D721Med (cell line): Measurements from ENCODE around the gene EFEMP2.
A peak's percentile ranks its signal among the peaks of the same experiment; 100 is the strongest.

ENCODE experiments used
- DNase-seq: peaks from one replicate; pipeline ENCODE4 v3.0.0; 2011; ENCODE audit warnings: low spot score; ENCODE audit not compliant: insufficient read length
- FAIRE-seq: peaks from 2 replicates; lab custom pipeline; 2011; peaks lifted over from hg19 to GRCh38; lab: Jason Lieb, UNC
- TF ChIP-seq, protein P1 (sequence below): IDR thresholded peaks from 2 replicates; pipeline ENCODE4 v1.5.1; 2012; ENCODE audit warnings: mild to moderate bottlenecking, control low read depth; ENCODE audit not compliant: insufficient read depth; ENCODE audit errors: missing control alignments

EFEMP2 gene

DNA sequence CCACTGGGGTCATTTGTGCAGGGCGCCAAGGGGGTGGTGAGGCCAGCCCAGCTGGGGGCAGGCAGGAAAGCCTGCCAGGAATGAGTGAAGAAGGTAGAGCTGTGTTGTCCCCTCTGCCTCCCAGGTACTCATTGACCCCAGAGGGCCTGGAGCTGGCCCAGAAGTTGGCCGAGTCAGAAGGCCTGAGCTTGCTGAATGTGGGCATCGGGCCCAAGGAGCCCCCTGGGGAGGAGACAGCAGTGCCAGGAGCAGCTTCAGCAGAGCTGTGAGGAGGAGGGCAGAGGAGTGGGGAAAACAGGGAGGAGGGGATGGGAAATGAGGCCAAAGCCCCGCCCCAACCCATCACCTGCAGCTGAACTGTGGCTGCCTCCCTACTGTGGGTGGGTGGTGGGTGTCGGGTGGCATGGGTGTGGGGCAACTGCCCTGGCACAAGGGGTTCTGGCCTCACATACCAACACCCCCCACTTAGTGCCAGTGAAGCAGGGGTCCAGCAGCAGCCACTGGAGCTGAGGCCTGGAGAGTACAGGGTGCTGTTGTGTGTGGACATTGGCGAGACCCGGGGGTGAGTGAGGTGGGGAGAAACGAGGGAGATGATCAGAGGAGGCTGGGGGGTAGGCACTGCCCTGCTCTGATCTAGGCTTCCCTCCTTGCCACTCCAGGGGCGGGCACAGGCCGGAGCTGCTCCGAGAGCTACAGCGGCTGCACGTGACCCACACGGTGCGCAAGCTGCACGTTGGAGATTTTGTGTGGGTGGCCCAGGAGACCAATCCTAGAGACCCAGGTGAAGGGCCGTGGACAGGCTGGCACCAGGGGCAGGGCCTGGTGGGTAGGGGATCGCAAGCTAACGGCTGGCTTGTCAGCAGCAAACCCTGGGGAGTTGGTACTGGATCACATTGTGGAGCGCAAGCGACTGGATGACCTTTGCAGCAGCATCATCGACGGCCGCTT, 9.4 kb downstream of the EFEMP2 start:
- no peak for FAIRE-seq
- no peak for DNase-seq
- TF ChIP-seq, protein P1, sequence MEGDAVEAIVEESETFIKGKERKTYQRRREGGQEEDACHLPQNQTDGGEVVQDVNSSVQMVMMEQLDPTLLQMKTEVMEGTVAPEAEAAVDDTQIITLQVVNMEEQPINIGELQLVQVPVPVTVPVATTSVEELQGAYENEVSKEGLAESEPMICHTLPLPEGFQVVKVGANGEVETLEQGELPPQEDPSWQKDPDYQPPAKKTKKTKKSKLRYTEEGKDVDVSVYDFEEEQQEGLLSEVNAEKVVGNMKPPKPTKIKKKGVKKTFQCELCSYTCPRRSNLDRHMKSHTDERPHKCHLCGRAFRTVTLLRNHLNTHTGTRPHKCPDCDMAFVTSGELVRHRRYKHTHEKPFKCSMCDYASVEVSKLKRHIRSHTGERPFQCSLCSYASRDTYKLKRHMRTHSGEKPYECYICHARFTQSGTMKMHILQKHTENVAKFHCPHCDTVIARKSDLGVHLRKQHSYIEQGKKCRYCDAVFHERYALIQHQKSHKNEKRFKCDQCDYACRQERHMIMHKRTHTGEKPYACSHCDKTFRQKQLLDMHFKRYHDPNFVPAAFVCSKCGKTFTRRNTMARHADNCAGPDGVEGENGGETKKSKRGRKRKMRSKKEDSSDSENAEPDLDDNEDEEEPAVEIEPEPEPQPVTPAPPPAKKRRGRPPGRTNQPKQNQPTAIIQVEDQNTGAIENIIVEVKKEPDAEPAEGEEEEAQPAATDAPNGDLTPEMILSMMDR = no peak

DNA sequence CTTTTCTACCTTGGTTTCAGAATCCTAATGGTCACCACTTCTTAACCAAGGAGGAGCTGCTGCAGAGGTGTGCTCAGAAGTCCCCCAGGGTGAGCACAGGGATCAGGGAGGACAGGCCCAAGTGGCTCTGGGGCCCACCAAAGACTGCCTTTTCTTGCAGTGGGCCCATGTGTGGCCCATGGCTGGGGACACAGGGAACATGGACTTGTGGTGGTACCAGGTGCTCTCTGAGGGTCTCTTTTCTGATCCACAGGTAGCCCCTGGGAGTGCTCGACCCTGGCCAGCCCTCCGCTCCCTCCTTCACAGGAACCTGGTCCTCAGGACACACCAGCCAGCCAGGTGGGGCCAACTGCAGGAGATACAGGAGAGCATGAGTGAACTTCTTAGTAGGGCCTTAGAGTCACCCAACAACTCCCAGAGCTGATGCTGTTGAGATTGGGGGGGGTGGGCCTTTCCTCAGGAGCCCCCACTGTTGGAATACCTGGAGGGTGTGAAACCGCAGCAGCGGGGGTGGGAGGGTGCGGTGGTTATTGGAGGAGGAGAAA, 10.3 kb downstream of the EFEMP2 start:
- FAIRE-seq (no peak), DNase-seq (no peak)
- TF ChIP-seq, protein P1 = no peak

DNA sequence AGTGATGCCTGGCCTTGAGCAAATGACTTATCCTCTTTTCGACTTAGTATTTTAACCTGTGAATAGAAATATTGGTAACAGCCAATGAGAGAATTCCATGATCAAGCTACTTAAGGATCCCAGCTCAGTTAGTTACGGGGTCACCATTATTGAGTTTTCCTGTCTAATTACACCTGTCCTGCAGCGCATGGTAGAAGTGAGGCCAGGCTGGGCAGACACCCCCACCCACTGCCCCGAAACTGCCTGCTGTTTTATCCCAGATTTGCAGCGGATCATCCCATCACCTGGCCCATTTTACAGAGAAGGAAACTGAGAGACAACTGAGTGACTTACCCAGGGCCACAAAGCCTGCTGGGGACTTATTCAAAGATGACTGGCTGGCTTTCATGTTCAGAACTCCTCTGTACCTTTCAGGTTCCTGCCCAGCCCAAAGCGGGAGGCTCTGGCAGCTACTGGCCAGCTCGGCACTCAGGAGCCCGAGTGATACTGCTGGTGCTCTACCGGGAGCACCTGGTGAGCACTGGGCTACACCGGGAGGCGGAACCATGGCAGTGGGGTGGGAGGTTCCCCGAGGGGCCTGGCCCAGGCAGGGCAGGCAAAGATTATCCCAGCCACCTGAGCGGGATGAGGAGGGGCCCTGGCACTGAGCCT, 10.9 kb downstream of the EFEMP2 start:
- no peak for DNase-seq
- TF ChIP-seq, protein P1 = no peak
- FAIRE-seq = no peak

DNA sequence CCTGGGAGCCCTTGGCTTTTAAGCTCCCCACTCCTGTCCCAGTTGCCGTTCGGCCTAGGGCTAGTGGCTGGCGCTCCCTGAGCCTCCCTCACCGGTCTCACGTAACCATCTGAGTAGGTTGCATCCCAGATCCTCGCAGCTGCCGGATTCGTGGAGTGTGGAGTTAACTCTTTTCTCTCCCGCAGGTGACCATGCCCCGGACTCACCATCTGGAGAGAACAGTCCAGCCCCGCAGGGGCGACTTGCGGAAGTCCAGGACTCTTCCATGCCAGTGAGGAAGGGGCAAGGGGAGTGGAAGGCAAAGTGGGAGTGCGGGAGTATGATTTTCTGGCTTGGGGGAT, 11.5 kb downstream of the EFEMP2 start:
- FAIRE-seq = no peak
- TF ChIP-seq, protein P1 = no peak
- DNase-seq = no peak

DNA sequence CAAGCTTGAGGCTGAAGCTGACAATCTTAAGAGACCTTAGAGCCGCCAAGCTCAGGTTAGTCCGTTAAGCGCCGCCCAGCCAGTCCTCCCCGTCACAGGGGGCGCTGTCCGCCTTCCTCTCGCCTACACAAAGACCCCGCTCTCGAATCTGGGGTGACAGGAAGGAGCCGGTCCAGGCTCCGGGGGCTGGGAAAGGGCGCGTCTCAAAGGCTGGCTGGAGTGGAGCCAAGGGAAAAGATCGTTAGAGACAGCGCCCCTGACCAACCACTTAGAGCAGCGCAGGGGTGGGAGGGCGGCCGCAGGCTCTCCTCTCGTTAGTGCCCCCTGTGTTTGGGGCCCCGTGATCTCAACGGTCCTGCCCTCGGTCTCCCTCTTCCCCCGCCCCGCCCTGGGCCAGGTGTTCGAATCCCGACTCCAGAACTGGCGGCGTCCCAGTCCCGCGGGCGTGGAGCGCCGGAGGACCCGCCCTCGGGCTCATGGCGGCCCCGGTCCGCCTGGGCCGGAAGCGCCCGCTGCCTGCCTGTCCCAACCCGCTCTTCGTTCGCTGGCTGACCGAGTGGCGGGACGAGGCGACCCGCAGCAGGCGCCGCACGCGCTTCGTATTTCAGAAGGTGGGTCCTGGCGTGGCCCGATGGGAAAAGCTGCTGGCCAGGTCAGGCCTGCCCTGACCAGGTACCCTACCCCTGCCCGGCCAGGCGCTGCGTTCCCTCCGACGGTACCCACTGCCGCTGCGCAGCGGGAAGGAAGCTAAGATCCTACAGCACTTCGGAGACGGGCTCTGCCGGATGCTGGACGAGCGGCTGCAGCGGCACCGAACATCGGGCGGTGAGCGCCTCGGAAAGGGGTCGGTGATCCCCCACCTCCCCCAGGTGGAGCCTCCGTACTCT, 12.1 kb downstream of the EFEMP2 start, which contains the start of gene MUS81:
TSS of gene MUS81 (plus strand) at position 156 of the 887 bp plus-strand sequence. CDS start at position 477, 321 bp downstream.
- DNase-seq (peak; percentile 95), FAIRE-seq (no peak)
- TF ChIP-seq, protein P1 = peak; percentile 80

DNA sequence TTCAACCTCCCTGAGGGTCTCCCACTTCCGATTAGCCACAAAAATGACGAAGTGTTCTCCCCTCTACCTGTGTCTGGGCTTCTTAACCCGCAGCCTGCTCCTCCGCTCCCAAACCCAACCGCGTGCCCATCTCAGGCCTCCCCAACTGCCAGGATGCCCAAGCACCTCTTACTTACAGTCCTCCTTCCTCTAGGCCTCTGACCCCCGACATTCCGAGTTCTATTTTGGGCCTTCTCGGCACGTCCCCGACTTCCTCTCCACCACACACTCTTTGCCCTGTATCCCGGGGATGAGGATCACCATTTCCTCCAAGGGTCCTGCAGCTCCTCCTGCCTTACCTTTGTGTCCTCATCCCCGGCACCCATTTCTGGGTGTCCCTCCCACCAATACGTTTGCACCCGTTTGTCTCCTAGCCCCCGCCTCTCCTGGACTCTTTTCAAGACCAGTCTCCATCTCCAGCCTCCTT, 12.8 kb downstream of the EFEMP2 start:
- TF ChIP-seq, protein P1 = no peak
- FAIRE-seq (no peak), DNase-seq (no peak)
